Cerebellar nuclear complex (tissue), 1 donor: ENCODE measurements around the gene TRIM27.
"Not testable (repeated sequence)": the region's sequence is repeated elsewhere in the genome, so short reads cannot be mapped to it uniquely, and the experiment has no call there.

ENCODE experiments used
- DNase-seq, 2 experiments: peaks; one replicate each; lab custom pipeline; 2025; lab: John Stamatoyannopoulos, UW

The TRIM27 gene

GRCh38 chr6:28923318-28924102 is at the start of gene TRIM27:
TRIM27 (minus strand) TSS chr6:28923985; CDS start chr6:28923632, 353 bp downstream.
- peak in 1 of 2 experiments; percentile 73 for DNase-seq

GRCh38 chr6:28970056-28970455 is 46.3 kb upstream of the TRIM27 start:
- DNase-seq, result not testable (repeated sequence)

GRCh38 chr6:28969129-28969528 is 45.3 kb upstream of the TRIM27 start:
- no peak for DNase-seq

GRCh38 chr6:28968476-28968875 is 44.7 kb upstream of the TRIM27 start:
- DNase-seq, result no peak

GRCh38 chr6:28965706-28966105 is 41.9 kb upstream of the TRIM27 start:
- no peak for DNase-seq

- no peak for DNase-seq
Measured at GRCh38 chr6:28960846-28961500, 37.2 kb upstream of the TRIM27 start.

- DNase-seq, result not testable (repeated sequence)
Measured at GRCh38 chr6:28958561-28959243, 34.9 kb upstream of the TRIM27 start.

GRCh38 chr6:28957795-28958314 is 34.1 kb upstream of the TRIM27 start:
- DNase-seq, result not testable (repeated sequence)

GRCh38 chr6:28956331-28956730 is 32.5 kb upstream of the TRIM27 start:
- DNase-seq, result no peak

GRCh38 chr6:28953585-28954258 is 29.9 kb upstream of the TRIM27 start:
- no peak for DNase-seq

- DNase-seq, result no peak
Measured at GRCh38 chr6:28953039-28953584, 29.3 kb upstream of the TRIM27 start.

- not testable (repeated sequence) for DNase-seq
Measured at GRCh38 chr6:28949656-28950195, 25.9 kb upstream of the TRIM27 start.

- no peak for DNase-seq
Measured at GRCh38 chr6:28948782-28949486, 25.1 kb upstream of the TRIM27 start.

GRCh38 chr6:28947831-28948270 is 24.1 kb upstream of the TRIM27 start:
- no peak for DNase-seq

- DNase-seq, result no peak
Measured at GRCh38 chr6:28947067-28947765, 23.4 kb upstream of the TRIM27 start.

- no peak for DNase-seq
Measured at GRCh38 chr6:28945349-28945748, 21.6 kb upstream of the TRIM27 start.

- DNase-seq, result no peak
Measured at GRCh38 chr6:28944412-28944865, 20.7 kb upstream of the TRIM27 start.

GRCh38 chr6:28943557-28944411 is 20.0 kb upstream of the TRIM27 start:
- DNase-seq, result peak in 1 of 2 experiments; percentile 21

GRCh38 chr6:28943223-28943556 is 19.4 kb upstream of the TRIM27 start:
- no peak for DNase-seq
